Stimulated activated CD8-positive, alpha-beta memory T cell treated with anti-CD3 and anti-CD28 coated beads, Interleukin-12 subunit alpha, Interleukin-12 subunit beta, amount 100 ng/mL, for 1 hour (primary cell): ENCODE measurements around the gene CACNA1A.

Experiments used
- DNase-seq: peaks from one replicate; pipeline ENCODE4 v3.0.0-alpha.2; 2020; ENCODE audit warnings: low read depth

Gene CACNA1A

GRCh38 chr19:13163609-13164342 lies 342.5 kb downstream of the CACNA1A start:
- no peak for DNase-seq

- peak; percentile 68 for DNase-seq
Observed at GRCh38 chr19:13162724-13163608, 343.3 kb downstream of the CACNA1A start.

- DNase-seq, result no peak
Observed at GRCh38 chr19:13160557-13160956, 345.7 kb downstream of the CACNA1A start.

GRCh38 chr19:13159713-13160112 lies 346.6 kb downstream of the CACNA1A start:
- no peak for DNase-seq
